Measurements from ENCODE around the gene CYP27C1.
"Not testable (repeated sequence)": the region's sequence is repeated elsewhere in the genome, so short reads cannot be mapped to it uniquely, and the experiment has no call there.

The CYP27C1 gene

DNA sequence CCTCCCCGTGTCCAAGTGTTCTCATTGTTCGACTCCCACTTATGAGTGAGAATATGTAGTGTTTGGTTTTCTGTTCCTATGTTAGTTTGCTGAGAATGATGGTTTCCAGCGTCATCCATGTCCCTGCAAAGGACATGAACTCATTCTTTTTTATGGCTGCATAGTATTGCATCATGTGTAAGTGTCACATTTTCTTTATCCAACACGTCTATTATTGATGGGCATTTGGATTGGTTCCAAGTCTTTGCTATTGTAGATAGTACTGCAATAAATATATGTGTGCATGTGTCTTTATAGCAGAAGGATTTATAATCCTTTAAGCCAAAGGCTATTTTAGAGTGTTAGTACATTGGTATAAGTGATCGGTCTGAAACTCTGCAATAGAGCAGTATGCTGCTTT, 4.0 kb upstream of the CYP27C1 start:
- not testable (repeated sequence) for DNase-seq (ENCODE audit: low read depth)

- DNase-seq (ENCODE audit: low read depth) = no peak
These were observed 849 bp upstream of the CYP27C1 start for GRCh38 chr2:127220768-127221527.

DNA sequence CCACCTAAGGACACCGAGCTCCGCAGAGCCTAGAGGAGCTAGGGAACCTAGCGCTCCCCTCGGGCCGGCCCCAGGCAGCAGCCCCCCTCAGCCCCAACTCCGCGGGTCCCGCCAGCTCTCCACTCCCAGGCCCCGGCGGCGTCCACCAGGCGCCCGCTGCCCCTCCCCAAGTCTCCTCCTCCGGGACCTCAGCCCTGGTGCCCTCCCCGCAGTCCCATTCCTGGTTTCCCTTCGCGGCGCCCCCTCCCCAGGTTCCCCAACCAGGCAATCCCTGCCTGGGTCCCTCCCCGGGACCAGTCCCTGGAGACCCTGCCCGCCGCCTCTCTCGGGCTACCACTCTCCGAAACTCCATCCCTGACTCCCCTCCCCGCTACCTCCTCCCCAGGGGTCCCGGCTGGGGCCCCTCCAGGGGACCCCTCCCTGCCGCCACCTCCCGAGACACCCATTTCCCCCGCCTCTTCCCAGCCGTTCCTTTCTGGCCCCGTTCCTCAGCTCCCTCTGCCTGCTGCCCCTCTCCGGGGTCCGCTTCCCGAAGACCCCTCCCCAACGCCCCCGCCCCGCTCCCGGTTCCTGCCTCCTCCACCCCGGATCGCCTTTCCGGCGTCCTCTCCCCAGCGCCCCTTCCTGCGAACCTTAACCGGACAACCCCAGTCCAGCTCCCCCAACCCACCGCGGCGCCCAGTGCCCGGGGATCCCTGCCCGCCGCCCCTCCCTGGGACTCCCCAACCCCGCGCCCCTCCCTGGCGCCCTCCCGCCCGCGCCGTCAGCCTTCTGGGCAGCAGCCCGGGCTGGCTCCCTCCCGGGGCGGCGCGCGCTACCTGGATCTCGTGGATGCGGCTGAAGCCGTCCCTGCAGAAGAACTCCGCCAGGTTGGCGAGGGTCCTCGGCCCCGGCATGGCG, 678 bp downstream of the CYP27C1 start:
- DNase-seq (ENCODE audit: low read depth) = no peak

- no peak for DNase-seq (ENCODE audit: low read depth)
These were observed 1.3 kb downstream of the CYP27C1 start for GRCh38 chr2:127218812-127219170.

GRCh38 chr2:127217470-127218325, 2.4 kb downstream of the CYP27C1 start:
- DNase-seq (ENCODE audit: low read depth) = no peak

DNA sequence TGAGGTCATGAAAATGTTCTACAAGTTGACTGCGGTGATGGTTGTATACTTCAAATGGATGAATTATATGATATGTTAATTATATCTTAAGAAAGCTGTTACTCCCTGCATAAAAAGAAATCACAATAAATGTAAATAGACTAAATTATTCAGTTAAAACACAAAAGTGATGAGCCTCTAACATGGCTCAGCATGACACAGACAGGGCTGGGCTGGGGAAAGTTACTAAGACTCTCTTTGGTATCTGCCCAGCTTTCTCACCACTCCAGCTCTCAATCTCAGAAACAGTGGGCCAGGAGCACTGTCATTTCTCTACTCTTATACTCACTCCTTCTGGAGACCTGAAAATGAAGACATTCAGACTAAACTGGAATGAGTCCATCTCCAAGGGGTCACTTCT, 3.5 kb downstream of the CYP27C1 start:
- DNase-seq (ENCODE audit: low read depth) = no peak

DNA sequence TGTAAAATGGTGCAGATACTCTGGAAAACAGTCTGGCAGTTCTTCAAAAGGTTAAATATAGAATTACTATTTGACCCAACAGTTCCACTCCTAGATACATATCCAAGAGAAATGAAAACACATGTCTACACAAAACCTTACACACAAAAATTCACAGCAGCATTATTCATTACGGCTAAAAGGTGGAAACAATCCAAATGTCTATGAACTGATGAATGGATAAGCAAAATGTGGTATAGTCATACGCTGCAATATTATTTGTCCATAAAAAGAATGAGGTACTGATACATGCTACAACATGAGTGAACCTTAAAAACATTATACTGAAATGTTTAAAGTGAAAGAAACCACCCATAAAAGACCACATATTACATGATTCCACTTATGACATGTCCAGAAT, 4.0 kb downstream of the CYP27C1 start:
- DNase-seq (ENCODE audit: low read depth) = no peak

DNA sequence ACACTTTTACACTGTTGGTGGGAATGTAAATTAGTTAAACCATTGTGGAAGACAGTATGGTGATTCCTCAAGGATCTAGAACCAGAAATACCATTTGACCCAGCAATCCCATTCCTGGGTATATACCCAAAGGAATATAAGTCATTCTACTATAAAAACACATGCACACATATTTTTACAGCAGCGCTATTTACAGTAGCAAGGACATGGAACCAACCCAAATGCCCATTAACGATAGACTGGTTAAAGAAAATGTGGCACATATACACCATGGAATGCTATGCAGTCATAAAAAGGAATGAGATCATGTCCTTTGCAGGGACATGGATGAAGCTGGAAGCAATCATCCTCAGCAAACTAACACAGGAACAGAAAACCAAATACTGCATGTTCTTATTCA, 5.9 kb downstream of the CYP27C1 start:
- not testable (repeated sequence) for DNase-seq (ENCODE audit: low read depth)

DNA sequence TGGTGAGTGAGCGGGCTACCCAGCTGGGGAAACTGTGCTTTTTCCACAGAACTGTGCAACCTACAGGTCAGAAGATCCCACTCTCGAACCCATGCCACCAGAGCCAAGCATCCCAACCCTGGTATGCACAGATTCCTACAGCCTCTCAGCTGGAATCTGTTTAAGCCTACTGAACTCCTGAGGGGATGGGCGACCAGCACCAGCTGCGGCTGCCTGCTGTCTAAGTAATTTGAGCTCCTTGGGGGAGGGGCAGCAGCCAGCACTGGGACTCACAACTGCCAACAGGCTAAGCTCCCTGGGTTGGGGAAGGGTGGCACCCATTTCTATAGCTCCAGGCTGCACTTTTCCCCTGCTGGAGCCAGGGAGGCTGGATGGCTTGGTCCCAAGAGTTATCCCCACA, 11.8 kb downstream of the CYP27C1 start:
- DNase-seq (ENCODE audit: low read depth) = no peak

DNA sequence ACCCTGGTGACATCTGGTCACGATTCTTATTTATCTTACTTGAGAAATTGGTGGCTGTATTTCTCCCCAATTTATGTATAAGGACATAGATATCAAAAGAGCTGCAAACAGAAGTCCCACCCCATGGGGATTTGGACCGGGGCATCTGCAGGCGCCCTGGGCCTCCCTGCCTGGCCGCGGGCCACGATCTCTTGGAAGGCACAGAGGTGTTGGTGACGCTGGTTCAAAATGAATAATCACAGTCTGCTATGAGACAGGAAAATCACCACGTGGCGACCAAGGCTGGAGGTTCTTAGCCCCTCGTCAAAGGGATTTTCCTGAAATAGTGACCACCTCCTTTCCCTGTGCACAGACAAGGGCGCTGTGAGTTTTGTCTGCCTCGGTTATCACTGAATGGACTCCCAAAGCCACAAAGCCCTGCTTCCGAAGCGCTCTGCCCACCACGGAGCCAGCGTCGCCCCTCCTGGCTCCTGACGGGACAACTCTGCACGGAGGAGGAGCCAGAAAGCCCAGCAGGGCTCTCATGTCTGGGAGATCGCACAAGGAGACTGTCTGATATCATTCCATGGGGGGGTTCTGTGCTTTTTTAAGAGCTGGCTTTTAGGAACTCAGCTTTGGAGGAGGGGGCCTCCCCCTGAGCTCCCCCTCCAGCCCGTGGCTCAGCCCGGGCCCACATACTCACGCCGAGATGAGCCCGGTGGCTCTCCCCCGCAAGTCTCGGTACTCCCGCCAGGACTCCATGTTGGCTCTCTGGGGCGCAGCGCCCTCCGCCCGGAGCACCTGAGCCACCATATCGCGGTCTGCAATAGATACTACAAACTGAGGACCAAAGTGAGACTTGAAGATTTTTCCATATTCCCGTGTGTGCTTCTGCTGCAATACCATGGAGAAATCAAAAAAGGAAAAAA, 14.6 kb downstream of the CYP27C1 start:
- no peak for DNase-seq (ENCODE audit: low read depth)

DNA sequence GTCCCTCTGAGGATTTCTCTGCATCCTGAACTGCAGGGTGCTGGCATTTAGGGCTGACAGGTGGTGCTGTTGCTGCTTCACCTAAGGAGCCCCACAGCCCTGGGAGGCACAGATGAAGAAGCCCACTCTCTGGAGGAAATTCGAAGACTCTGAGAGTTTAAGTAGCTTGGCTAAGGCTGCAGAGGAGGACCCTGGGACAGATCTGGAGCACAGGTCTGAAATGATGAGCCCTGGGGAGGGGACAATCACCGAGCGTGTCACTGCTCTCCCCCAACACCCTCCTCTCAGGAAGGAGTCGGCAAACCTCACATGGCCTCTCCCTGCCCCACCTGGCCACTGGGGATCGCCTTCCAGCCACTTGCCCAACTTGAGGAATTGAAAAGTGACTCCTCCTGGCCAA, 18.6 kb downstream of the CYP27C1 start:
- DNase-seq (ENCODE audit: low read depth) = no peak

GRCh38 chr2:127200962-127201361, 19.1 kb downstream of the CYP27C1 start:
- DNase-seq (ENCODE audit: low read depth) = no peak

DNA sequence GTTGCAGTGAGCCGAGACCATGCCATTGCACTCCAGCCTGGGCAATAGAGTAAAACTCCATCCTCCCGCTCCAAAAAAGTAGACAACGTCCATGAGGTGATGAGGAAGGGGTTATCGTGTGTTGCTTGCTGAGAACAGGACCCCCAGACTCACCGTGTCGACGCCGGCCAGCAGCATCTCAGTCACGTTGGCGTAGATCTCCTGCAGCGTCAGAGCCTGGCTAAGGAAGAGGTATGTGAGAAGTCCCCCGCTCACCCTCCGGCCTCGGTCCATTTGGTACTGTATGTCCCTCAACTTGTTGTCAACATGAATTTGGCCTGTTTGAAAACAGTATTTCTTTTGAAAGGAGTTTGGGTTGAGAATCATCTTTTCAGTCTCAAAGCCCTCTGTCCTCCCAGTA, 20.9 kb downstream of the CYP27C1 start:
- no peak for DNase-seq (ENCODE audit: low read depth)

DNA sequence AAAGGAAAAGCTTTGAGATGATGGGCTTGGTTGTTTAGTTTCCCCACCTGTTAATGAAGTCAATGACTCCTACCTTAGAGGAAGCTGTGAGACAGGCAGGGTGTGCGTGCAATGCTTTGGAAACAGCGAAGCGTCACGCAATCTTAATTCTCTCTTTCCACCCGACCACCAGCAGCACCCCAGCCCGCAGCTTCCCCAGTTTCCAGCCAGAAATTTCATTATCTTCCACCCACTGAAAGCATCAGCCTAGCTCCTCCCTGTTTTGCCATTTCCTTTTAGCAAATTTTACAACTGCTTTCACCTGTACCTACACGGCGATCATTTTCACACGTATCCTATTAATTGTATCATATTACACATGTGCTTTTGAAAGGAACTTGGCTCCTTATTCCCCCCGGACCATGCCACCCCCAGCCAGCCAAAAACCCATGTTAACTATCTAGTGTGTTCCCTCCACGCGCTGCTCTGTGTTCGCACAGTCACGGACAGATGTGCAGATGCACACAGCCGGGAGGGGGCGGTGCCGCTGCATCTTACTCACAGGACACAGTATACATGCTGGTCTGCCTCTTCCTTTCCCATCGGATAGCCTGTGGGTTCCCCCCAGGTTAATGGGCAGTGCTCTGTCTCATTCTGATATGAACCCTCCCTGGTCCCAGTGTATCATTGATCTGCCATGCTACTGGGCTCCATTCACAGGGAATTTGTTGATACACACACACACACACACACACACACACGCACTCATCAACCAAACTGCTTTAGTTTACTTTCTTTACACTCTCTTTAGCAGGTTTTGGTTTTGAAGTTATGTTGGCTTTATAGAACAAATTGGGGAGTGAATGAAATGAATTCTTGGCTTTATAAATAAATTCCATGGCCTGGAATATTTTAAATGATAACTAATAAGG, 22.4 kb downstream of the CYP27C1 start:
- no peak for DNase-seq (ENCODE audit: low read depth)

GRCh38 chr2:127196998-127197397, 23.1 kb downstream of the CYP27C1 start:
- no peak for DNase-seq (ENCODE audit: low read depth)

DNA sequence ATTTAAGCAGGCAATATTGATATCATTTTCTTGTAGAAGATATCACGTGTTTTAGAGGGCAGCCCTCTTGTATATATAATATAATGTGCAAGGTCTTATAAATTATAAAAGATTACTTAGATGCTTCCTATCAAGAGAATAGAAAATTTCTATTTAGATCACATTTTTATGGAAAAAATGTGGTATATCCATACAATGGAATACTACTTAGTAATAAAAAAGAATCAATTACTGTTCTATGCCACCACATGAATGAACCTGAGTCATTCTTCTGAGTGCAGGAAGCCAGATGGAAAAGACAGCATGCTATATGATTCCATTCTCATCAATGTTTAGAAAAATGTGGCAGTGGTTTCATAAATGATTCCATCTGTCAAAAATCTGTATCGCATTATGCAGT, 23.6 kb downstream of the CYP27C1 start:
- DNase-seq (ENCODE audit: low read depth) = no peak

- DNase-seq (ENCODE audit: low read depth) = no peak
These were observed 24.7 kb downstream of the CYP27C1 start for GRCh38 chr2:127195140-127196074.

- DNase-seq (ENCODE audit: low read depth) = no peak
These were observed 25.7 kb downstream of the CYP27C1 start for GRCh38 chr2:127194447-127194846.

GRCh38 chr2:127193967-127194280, 26.2 kb downstream of the CYP27C1 start:
- no peak for DNase-seq (ENCODE audit: low read depth)
